ENCODE data around the gene TEX48. TPM values are rescaled to one million over a fixed set of nuclear protein-coding genes. Genes with fewer than 3 reads are reported as not detected.

Gene TEX48
- total RNA-seq, 1 experiment from 2014 or later: not detected

- ATAC-seq: no peak
- no TSS peak for BruUV-seq (replicated peaks)
- H3K9me3 ChIP-seq (ENCODE audit: control insufficient read depth, insufficient read depth, low read depth, low read length): no peaks in the 10 kb centered on the region
- no peaks in the 10 kb centered on the region for H3K4me1 ChIP-seq (ENCODE audit: control insufficient read depth, insufficient read depth, low read length)
- no peaks in the 10 kb centered on the region for H3K27me3 ChIP-seq (ENCODE audit: control insufficient read depth, insufficient read depth, low read length)
- ChIA-PET CTCF (no interaction called here), POLR2A (interaction anchor here (0.6 kb wide), 1 partner anchor 42 kb away, joined by 3 read pairs; the partner anchor contains the start of gene ATP6V1G1)
- no peak for DNase-seq (ENCODE audit: low read depth, low spot score)
- no peaks in the 10 kb centered on the region for H3K36me3 ChIP-seq (ENCODE audit: control insufficient read depth, insufficient read depth, low read length)
- TF ChIP-seq POLR2AphosphoS5 (IDR thresholded peaks at IDR 0.05; ENCODE audit: low read depth, low read length) (no peak), REST (IDR thresholded peaks at IDR 0.05; ENCODE audit: insufficient read depth in 1 of 2, low read depth in 2 of 2, low read length in 1 of 2) (no peak), CTCF (IDR thresholded peaks at IDR 0.05) (no peak), SIN3A (IDR thresholded peaks at IDR 0.05; ENCODE audit: borderline replicate concordance, insufficient read depth, low read depth, low read length) (no peak), TCF7L2 (IDR thresholded peaks at IDR 0.05; ENCODE audit: low read depth, low read length) (no peak)
- H3K4me3 ChIP-seq (ENCODE audit: low read depth in 2 of 2, low read length in 2 of 2): no peak overlapping the region
- intact Hi-C loops (cut with micrococcal nuclease; ENCODE audit: unreplicated experiment) (no loop called here), in situ Hi-C loops (cut with HindIII; ENCODE audit: low pct_unique_long_range_greater_than_20kb, low sequenced_read_pairs) (no loop called here)
- no peak overlapping the region for H3K27ac ChIP-seq (ENCODE audit: low read length)
Observed at GRCh38 chr9:114629563-114630090, 52.4 kb downstream of the TEX48 start.

- no peak for DNase-seq (ENCODE audit: low read depth, low spot score)
- in situ Hi-C loops (cut with HindIII; ENCODE audit: low pct_unique_long_range_greater_than_20kb, low sequenced_read_pairs): no loop called here
- Histone ChIP-seq H3K27ac (ENCODE audit: low read length) (no peak overlapping the region), H3K27me3 (ENCODE audit: control insufficient read depth, insufficient read depth, low read length) (no peaks in the 10 kb centered on the region), H3K4me1 (ENCODE audit: control insufficient read depth, insufficient read depth, low read length) (no peaks in the 10 kb centered on the region), H3K9me3 (ENCODE audit: control insufficient read depth, insufficient read depth, low read depth, low read length) (no peaks in the 10 kb centered on the region), H3K36me3 (ENCODE audit: control insufficient read depth, insufficient read depth, low read length) (no peaks in the 10 kb centered on the region), H3K4me3 (ENCODE audit: low read depth in 2 of 2, low read length in 2 of 2) (no peak overlapping the region)
- POLR2A ChIA-PET: no interaction called here
- intact Hi-C loops (cut with micrococcal nuclease; ENCODE audit: unreplicated experiment): no loop called here
- BruUV-seq (replicated peaks): no TSS peak
- TF ChIP-seq SIN3A (IDR thresholded peaks at IDR 0.05; ENCODE audit: borderline replicate concordance, insufficient read depth, low read depth, low read length) (no peak), CTCF (IDR thresholded peaks at IDR 0.05) (no peak), POLR2AphosphoS5 (IDR thresholded peaks at IDR 0.05; ENCODE audit: low read depth, low read length) (no peak), REST (IDR thresholded peaks at IDR 0.05; ENCODE audit: insufficient read depth in 1 of 2, low read depth in 2 of 2, low read length in 1 of 2) (no peak)
- no peak for ATAC-seq
- CTCF ChIA-PET: no interaction called here
Observed at GRCh38 chr9:114627553-114627952, 54.4 kb downstream of the TEX48 start.
